Sigmoid colon (tissue), 7 donors: ENCODE data around the gene C5orf34. TPM values are rescaled to one million over a fixed set of nuclear protein-coding genes. Genes with fewer than 3 reads are reported as not detected.
"Not testable (repeated sequence)": the region's sequence is repeated elsewhere in the genome, so short reads cannot be mapped to it uniquely, and the experiment has no call there.

Source experiments
- DNase-seq: peaks from one replicate; pipeline ENCODE4 v3.0.0-alpha.2; 2019
- H3K27ac ChIP-seq, 4 donors: fragments of 200-600 bp; sonication (generic); one replicate each; pipeline ENCODE4 v1.5.1; 2016 to 2019; ENCODE audit warnings: mild to moderate bottlenecking in 1 of 4
- H3K27me3 ChIP-seq, 3 donors: fragments of 200-600 bp; sonication (generic); one replicate each; pipeline ENCODE4 v1.5.1; 2019; ENCODE audit warnings: mild to moderate bottlenecking in 1 of 3
- H3K36me3 ChIP-seq, 4 donors: fragments of 200-600 bp; sonication (generic); one replicate each; pipeline ENCODE4 v1.5.1; 2016 to 2019
- H3K4me1 ChIP-seq, 4 donors: fragments of 200-600 bp; sonication (generic); one replicate each; pipeline ENCODE4 v1.5.1; 2017 to 2019
- H3K4me3 ChIP-seq, 4 donors: fragments of 200-600 bp; sonication (generic); one replicate each; pipeline ENCODE4 v1.5.1; 2017 to 2019; ENCODE audit warnings: mild to moderate bottlenecking in 2 of 4, moderate library complexity in 1 of 4
- H3K9me3 ChIP-seq, 4 donors: fragments of 200-600 bp in 3 of 4; sonication (generic) in 3 of 4; one replicate each; pipeline versions ENCODE4 v1.5.1 to v1.6.1; 2013 to 2019
- CTCF ChIP-seq, 4 experiments: fragments of 450-650 bp in 3 of 4; fragments of 200-600 bp in 1 of 4; IDR thresholded peaks; one replicate each; pipeline ENCODE4 v1.5.1; 2016 to 2019; ENCODE audit warnings: antibody characterized with exemption in 4 of 4, mild to moderate bottlenecking in 3 of 4, moderate library complexity in 2 of 4
- EP300 ChIP-seq, 4 donors: sonication (generic); formaldehyde crosslinking; IDR thresholded peaks; one replicate each; pipeline ENCODE4 v1.6.1; 2017; ENCODE audit warnings: antibody characterized with exemption in 4 of 4
- POLR2A ChIP-seq, 2 donors: fragments of 450-650 bp; IDR thresholded peaks; one replicate each; pipeline ENCODE4 v1.6.1; 2016; ENCODE audit warnings: antibody characterized with exemption in 2 of 2, mild to moderate bottlenecking in 2 of 2, moderate library complexity in 2 of 2
- POLR2AphosphoS5 ChIP-seq, 4 donors: sonication (generic); formaldehyde crosslinking; IDR thresholded peaks; one replicate each; pipeline ENCODE4 v1.6.1; 2017; ENCODE audit warnings: antibody characterized with exemption in 4 of 4
- WGBS, 2 donors: extraction: QIAGEN DNeasy Blood & Tissue Kit; methylation state at CpG; one replicate each; pipeline ENCODE4 v1.1.7; 2013; 5-methylcytosine and 5-hydroxymethylcytosine counted together
- intact Hi-C: fragments of 100-400 bp; cut with DNase I; formaldehyde crosslinking; loops from one replicate; pipeline ENCODE4 v1.15.1; 2023
- polyA plus RNA-seq, 3 donors: library from polyadenylated mRNA; stranded (reverse); fragments of 200-250 nt; gene quantifications; one replicate each; pipeline ENCODE4 v1.2.3, GENCODE V29; 2013
- total RNA-seq, 4 donors: library from RNA; depleted of rRNA; stranded (reverse); fragments of >200 nt; gene quantifications; one replicate each; pipeline ENCODE4 v1.1.0, GENCODE V29; 2016
- donor health status: healthy with polysubstance abuse.
- donor health status: Bipolar disorder and iron deficiency.
- donor health status: healthy.

The C5orf34 gene
- total and polyA plus RNA-seq, 7 donors = 0.60 to 4.3 (median 1.6) TPM; not detected in 1

GRCh38 chr5:43469671-43470391 is 45.1 kb downstream of the C5orf34 start:
- 75 to 90% methylated on average over 6 of the region's 6 CpGs for WGBS, 2 donors
- no peak overlapping the region for H3K4me3 ChIP-seq
- no peak for DNase-seq
- peaks cover 0 to 8% (median 3%) of the 10 kb centered on the region in 4 donors for H3K9me3 ChIP-seq
- no peaks in the 10 kb centered on the region for H3K27me3 ChIP-seq
- TF ChIP-seq POLR2AphosphoS5 (IDR thresholded peaks at IDR 0.05) = no peak
- TF ChIP-seq CTCF (IDR thresholded peaks at IDR 0.05) = no peak
- TF ChIP-seq POLR2A (IDR thresholded peaks at IDR 0.05) = no peak
- no peak for TF ChIP-seq EP300 (IDR thresholded peaks at IDR 0.05)
- no peaks in the 10 kb centered on the region for H3K36me3 ChIP-seq
- H3K27ac ChIP-seq = no peak overlapping the region
- H3K4me1 ChIP-seq = no peaks in the 10 kb centered on the region
- intact Hi-C loops = no loop called here

DNA sequence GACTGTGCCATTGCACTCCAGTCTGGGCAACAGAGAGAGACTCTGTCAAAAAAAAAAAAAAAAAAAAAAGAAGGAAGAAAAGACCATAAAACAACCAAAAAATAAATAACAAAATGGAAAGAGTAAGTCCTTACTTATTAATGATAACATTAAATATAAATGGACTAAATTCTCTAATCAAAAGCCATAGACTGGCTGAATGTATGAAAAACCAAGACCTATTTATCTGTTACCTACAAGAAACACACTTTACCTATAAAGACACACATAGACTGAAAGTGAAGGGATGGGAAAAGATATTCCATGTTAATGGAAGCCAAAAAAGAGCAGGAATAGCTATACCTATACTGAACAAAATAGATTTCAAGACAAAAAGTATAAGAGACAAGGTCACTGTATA is 47.8 kb downstream of the C5orf34 start:
- H3K4me3 ChIP-seq = no peak overlapping the region
- H3K27me3 ChIP-seq = no peaks in the 10 kb centered on the region
- H3K9me3 ChIP-seq = peaks cover 0 to 8% (median 3%) of the 10 kb centered on the region in 4 donors
- no peaks in the 10 kb centered on the region for H3K36me3 ChIP-seq
- no peaks in the 10 kb centered on the region for H3K4me1 ChIP-seq
- DNase-seq = no peak
- no peak overlapping the region for H3K27ac ChIP-seq
- TF ChIP-seq POLR2A (IDR thresholded peaks at IDR 0.05) = no peak
- TF ChIP-seq POLR2AphosphoS5 (IDR thresholded peaks at IDR 0.05) = no peak
- no peak for TF ChIP-seq EP300 (IDR thresholded peaks at IDR 0.05)
- no peak for TF ChIP-seq CTCF (IDR thresholded peaks at IDR 0.05)
- intact Hi-C loops = no loop called here

DNA sequence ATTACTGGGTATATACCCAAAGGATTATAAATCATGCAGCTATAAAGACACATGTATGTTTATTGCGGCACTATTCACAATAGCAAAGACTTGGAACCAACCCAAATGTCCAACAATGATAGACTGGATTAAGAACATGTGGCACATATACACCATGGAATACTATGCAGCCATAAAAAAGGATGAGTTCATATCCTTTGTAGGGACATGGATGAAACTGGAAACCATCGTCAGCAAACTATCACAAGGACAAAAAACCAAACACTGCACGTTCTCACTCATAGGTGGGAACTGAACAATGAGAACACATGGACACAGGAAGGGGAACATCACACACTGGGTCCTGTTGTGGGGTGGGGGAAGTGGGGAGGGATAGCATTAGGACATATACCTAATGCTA is 49.5 kb downstream of the C5orf34 start:
- H3K4me3 ChIP-seq, H3K27me3 ChIP-seq, intact Hi-C loops, H3K4me1 ChIP-seq, H3K36me3 ChIP-seq, H3K9me3 ChIP-seq, DNase-seq, H3K27ac ChIP-seq: not testable (repeated sequence)
- WGBS, 2 donors = 96 to 98% methylated on average over 3 of the region's 3 CpGs

- H3K4me3 ChIP-seq = no peak overlapping the region
- TF ChIP-seq EP300 (IDR thresholded peaks at IDR 0.05) = no peak
- no peak for DNase-seq
- no peaks in the 10 kb centered on the region for H3K4me1 ChIP-seq
- no peaks in the 10 kb centered on the region for H3K36me3 ChIP-seq
- H3K27me3 ChIP-seq = no peaks in the 10 kb centered on the region
- intact Hi-C loops = no loop called here
- H3K9me3 ChIP-seq = no peaks in the 10 kb centered on the region
- H3K27ac ChIP-seq = no peak overlapping the region
- WGBS, 2 donors = 98 to 100% methylated on average over 1 of the region's 1 CpG
Observed at GRCh38 chr5:43461066-43461465, 53.9 kb downstream of the C5orf34 start.

GRCh38 chr5:43456556-43456955 is 58.4 kb downstream of the C5orf34 start:
- Histone ChIP-seq H3K4me1 (no peaks in the 10 kb centered on the region), H3K36me3 (no peaks in the 10 kb centered on the region), H3K4me3 (no peak overlapping the region), H3K9me3 (no peaks in the 10 kb centered on the region), H3K27me3 (no peaks in the 10 kb centered on the region), H3K27ac (no peak overlapping the region)
- intact Hi-C loops = no loop called here
- DNase-seq = no peak
- 93 to 96% methylated on average over 3 of the region's 3 CpGs for WGBS, 2 donors
- TF ChIP-seq POLR2A (IDR thresholded peaks at IDR 0.05) = no peak
- TF ChIP-seq POLR2AphosphoS5 (IDR thresholded peaks at IDR 0.05) = no peak
- no peak for TF ChIP-seq CTCF (IDR thresholded peaks at IDR 0.05)
- TF ChIP-seq EP300 (IDR thresholded peaks at IDR 0.05) = no peak

DNA sequence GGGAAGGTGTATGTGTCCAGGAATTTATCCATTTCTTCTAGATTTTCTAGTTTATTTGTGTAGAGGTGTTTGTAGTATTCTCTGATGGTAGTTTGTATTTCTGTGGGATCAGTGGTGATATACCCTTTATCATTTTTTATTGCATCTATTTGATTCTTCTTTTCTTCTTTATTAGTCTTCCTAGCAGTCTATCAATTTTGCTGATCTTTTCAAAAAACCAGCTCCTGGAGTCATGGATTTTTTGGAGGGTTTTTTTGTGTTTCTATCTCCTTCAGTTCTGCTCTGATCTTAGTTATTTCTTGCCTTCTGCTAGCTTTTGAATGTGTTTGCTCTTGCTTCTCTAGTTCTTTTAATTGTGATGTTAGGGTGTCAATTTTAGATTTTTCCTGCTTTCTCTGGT is 73.4 kb downstream of the C5orf34 start:
- DNase-seq, H3K9me3 ChIP-seq, H3K27me3 ChIP-seq, intact Hi-C loops, H3K4me1 ChIP-seq, H3K27ac ChIP-seq, H3K4me3 ChIP-seq: not testable (repeated sequence)
- peaks cover 0 to 32% (median 6%) of the 10 kb centered on the region in 4 donors for H3K36me3 ChIP-seq
